HEK293T (cell line): ENCODE results near the gene GTF2IRD1.
"Not testable (repeated sequence)": the region's sequence is repeated elsewhere in the genome, so short reads cannot be mapped to it uniquely, and the experiment has no call there.

Experiments used
- CTCF ChIA-PET: fragments of 350-600 bp; formaldehyde crosslinking; extraction: SDS; loops from one replicate; lab custom pipeline; 2021; ENCODE audit warnings: antibody characterized with exemption, inconsistent platforms; lab: Yijun Ruan, JAX
- POLR2A ChIA-PET: fragments of 350-600 bp; formaldehyde crosslinking; extraction: SDS; loops from one replicate; lab custom pipeline; 2020; ENCODE audit warnings: antibody characterized with exemption, inconsistent platforms; lab: Yijun Ruan, JAX
- DNase-seq: peaks from one replicate; pipeline ENCODE4 v3.0.0; 2012; ENCODE audit warnings: mixed read lengths; ENCODE audit errors: extremely low spot score
- ARNT ChIP-seq: fragments of 450-650 bp; IDR thresholded peaks from 2 replicates; pipeline ENCODE4 v1.6.1; 2017; ENCODE audit warnings: mild to moderate bottlenecking
- BHLHE40 ChIP-seq: fragments of 450-650 bp; IDR thresholded peaks from 2 replicates; pipeline ENCODE4 v1.6.1; 2016; ENCODE audit warnings: mild to moderate bottlenecking, moderate library complexity, borderline replicate concordance
- CTBP1 ChIP-seq: fragments of 450-650 bp; IDR thresholded peaks from 2 replicates; pipeline ENCODE4 v1.6.1; 2016; ENCODE audit warnings: borderline replicate concordance
- ELF4 ChIP-seq: fragments of 450-650 bp; IDR thresholded peaks from 2 replicates; pipeline ENCODE4 v1.6.1; 2017; ENCODE audit warnings: antibody characterized with exemption
- FOXA1 ChIP-seq: fragments of 450-650 bp; IDR thresholded peaks from 2 replicates; pipeline ENCODE4 v1.6.1; 2016; ENCODE audit warnings: mild to moderate bottlenecking
- FOXK2 ChIP-seq: fragments of 450-650 bp; IDR thresholded peaks from 2 replicates; pipeline ENCODE4 v1.6.1; 2016; ENCODE audit warnings: mild to moderate bottlenecking
- FOXM1 ChIP-seq: fragments of 450-650 bp; IDR thresholded peaks from 2 replicates; pipeline ENCODE4 v1.6.1; 2017; ENCODE audit warnings: mild to moderate bottlenecking, borderline replicate concordance
- HDGF ChIP-seq: fragments of 450-650 bp; IDR thresholded peaks from 2 replicates; pipeline ENCODE4 v1.6.1; 2017; ENCODE audit warnings: antibody characterized with exemption, borderline replicate concordance
- L3MBTL2 ChIP-seq: fragments of 450-650 bp; conservative IDR thresholded peaks from 2 replicates; pipeline ENCODE4 v1.6.1; 2016; ENCODE audit warnings: mild to moderate bottlenecking
- LEF1 ChIP-seq: fragments of 450-650 bp; IDR thresholded peaks from 2 replicates; pipeline ENCODE4 v1.6.1; 2017; ENCODE audit warnings: mild to moderate bottlenecking, borderline replicate concordance
- NFRKB ChIP-seq: fragments of 450-650 bp; IDR thresholded peaks from 2 replicates; pipeline ENCODE4 v1.6.1; 2016; ENCODE audit warnings: mild to moderate bottlenecking, moderate library complexity
- PKNOX1 ChIP-seq: fragments of 450-650 bp; IDR thresholded peaks from 2 replicates; pipeline ENCODE4 v1.6.1; 2016
- SP1 ChIP-seq: fragments of 450-650 bp; IDR thresholded peaks from 2 replicates; pipeline ENCODE4 v1.6.1; 2017
- SUZ12 ChIP-seq: fragments of 450-650 bp; IDR thresholded peaks from 2 replicates; pipeline ENCODE4 v1.6.1; 2016; ENCODE audit warnings: mild to moderate bottlenecking
- TARDBP ChIP-seq: fragments of 450-650 bp; IDR thresholded peaks from 2 replicates; pipeline ENCODE4 v1.6.1; 2016
- ZNF384 ChIP-seq: fragments of 450-650 bp; IDR thresholded peaks from 2 replicates; pipeline ENCODE4 v1.6.1; 2016

GTF2IRD1 gene

GRCh38 chr7:74493295-74493694 is 39.6 kb downstream of the GTF2IRD1 start:
- POLR2A ChIA-PET, result no interaction called here
- TF ChIP-seq TARDBP (no peak), NFRKB (no peak)

GRCh38 chr7:74494076-74494548 is 40.4 kb downstream of the GTF2IRD1 start:
- ChIA-PET CTCF (no interaction called here), POLR2A (no interaction called here)
- DNase-seq, result no peak
- TF ChIP-seq ELF4, result no peak
- TF ChIP-seq NFRKB, result no peak
- no peak for TF ChIP-seq LEF1
- TF ChIP-seq ZNF384, result no peak
- TF ChIP-seq L3MBTL2, result no peak
- TF ChIP-seq SUZ12, result no peak
- no peak for TF ChIP-seq TARDBP
- TF ChIP-seq PKNOX1, result no peak
- no peak for TF ChIP-seq CTBP1
- TF ChIP-seq BHLHE40, result no peak
- TF ChIP-seq HDGF, result no peak
- TF ChIP-seq ARNT, result no peak
- no peak for TF ChIP-seq FOXK2
- TF ChIP-seq SP1, result no peak
- TF ChIP-seq FOXM1, result no peak
- TF ChIP-seq FOXA1, result no peak

More at GRCh38 chr7:74493295-74493694, 39.6 kb downstream of the GTF2IRD1 start:
- DNase-seq, result no peak
- CTCF ChIA-PET, result interaction anchor here (0.9 kb wide), 1 partner anchor 10 kb away, joined by 3 read pairs; no protein-coding TSS in a partner anchor

GRCh38 chr7:74495112-74496086 is 41.7 kb downstream of the GTF2IRD1 start:
- TF ChIP-seq NFRKB, result no peak
- TF ChIP-seq FOXM1, result no peak
- no peak for TF ChIP-seq TARDBP
- TF ChIP-seq PKNOX1, result no peak
- TF ChIP-seq FOXK2, result no peak
- no peak for TF ChIP-seq BHLHE40
- no peak for TF ChIP-seq ZNF384
- TF ChIP-seq FOXA1, result no peak
- TF ChIP-seq ARNT, result no peak
- no peak for TF ChIP-seq LEF1
- TF ChIP-seq SUZ12, result no peak
- no peak for TF ChIP-seq L3MBTL2
- no peak for TF ChIP-seq HDGF
- TF ChIP-seq ELF4, result no peak
- no peak for TF ChIP-seq SP1
- no peak for TF ChIP-seq CTBP1
- POLR2A ChIA-PET, result no interaction called here
- no peak for DNase-seq
- CTCF ChIA-PET, result no interaction called here

GRCh38 chr7:74496272-74496671 is 42.6 kb downstream of the GTF2IRD1 start:
- POLR2A ChIA-PET, result no interaction called here
- DNase-seq, result no peak
- TF ChIP-seq LEF1 (no peak), TARDBP (peak; percentile 72)
- CTCF ChIA-PET, result no interaction called here

- POLR2A ChIA-PET, CTCF ChIA-PET, DNase-seq: not testable (repeated sequence)
Observed at GRCh38 chr7:74496773-74497172, 43.1 kb downstream of the GTF2IRD1 start.

GRCh38 chr7:74498354-74498753 is 44.6 kb downstream of the GTF2IRD1 start:
- no peak for TF ChIP-seq L3MBTL2
- no peak for TF ChIP-seq ELF4
- TF ChIP-seq NFRKB, result no peak
- no peak for TF ChIP-seq FOXM1
- no peak for TF ChIP-seq ZNF384
- no peak for TF ChIP-seq FOXK2
- no peak for TF ChIP-seq TARDBP
- TF ChIP-seq PKNOX1, result no peak
- no peak for TF ChIP-seq HDGF
- no peak for TF ChIP-seq SUZ12
- TF ChIP-seq LEF1, result no peak
- CTCF ChIA-PET, result no interaction called here
- POLR2A ChIA-PET, result no interaction called here
- DNase-seq, result no peak
